ENCODE results near the gene CD209.
"Not testable (repeated sequence)": the region's sequence is repeated elsewhere in the genome, so short reads cannot be mapped to it uniquely, and the experiment has no call there.

The CD209 gene, protein sequence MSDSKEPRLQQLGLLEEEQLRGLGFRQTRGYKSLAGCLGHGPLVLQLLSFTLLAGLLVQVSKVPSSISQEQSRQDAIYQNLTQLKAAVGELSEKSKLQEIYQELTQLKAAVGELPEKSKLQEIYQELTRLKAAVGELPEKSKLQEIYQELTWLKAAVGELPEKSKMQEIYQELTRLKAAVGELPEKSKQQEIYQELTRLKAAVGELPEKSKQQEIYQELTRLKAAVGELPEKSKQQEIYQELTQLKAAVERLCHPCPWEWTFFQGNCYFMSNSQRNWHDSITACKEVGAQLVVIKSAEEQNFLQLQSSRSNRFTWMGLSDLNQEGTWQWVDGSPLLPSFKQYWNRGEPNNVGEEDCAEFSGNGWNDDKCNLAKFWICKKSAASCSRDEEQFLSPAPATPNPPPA

DNA sequence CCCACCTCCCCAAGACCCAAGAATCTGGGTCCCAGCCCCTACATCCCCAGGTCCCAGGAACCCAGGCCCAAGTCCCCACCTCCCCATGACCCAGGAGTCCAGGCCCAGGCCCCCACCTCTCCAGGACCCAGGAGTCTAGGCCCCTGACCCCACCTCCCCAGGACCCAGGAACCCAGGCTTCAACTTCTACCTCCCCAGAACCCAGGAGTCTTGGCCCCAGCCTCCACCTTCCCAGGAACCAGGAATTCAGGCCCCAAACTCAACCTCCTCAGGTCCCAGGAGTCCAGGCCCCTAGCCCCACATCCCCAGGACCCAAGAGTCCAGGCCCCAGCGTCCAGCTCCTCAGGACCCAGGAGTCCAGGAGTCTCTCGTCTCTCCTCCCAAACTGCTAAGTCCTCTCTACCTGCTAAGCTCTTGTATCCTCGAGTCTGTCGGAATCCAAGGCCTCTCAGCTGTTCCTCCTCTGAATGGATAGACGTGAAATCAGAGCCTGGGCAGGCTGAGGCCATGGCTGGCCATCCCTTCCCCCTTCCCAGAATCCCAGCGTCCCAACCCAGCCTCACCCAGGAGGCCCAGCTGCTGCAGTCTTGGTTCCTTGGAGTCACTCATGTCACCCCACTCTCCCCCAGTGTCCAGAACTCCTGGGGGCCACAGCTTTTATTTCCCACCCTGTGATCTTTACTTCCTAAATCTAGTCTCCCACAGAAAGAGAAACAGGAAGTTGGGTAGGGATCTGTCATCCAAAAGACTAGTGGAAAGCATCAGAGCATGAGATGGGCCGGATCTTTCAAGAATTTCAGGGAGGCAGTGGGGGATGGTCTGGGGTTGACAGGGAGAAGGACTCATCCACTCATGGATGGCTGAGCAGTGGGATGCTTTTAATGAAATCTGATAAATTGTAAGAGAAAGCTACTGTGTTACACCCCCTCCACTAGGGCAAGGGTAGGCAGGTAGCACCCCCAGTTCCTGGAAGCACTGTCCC, at the start of gene CD209:
TSS of gene CD209 (minus strand) at position 632 of the 982 bp plus-strand sequence. CDS start at position 609, 23 bp downstream.
- in situ Hi-C loops (cut with MboI; ENCODE audit: low sequenced_read_pairs) = no loop called here

DNA sequence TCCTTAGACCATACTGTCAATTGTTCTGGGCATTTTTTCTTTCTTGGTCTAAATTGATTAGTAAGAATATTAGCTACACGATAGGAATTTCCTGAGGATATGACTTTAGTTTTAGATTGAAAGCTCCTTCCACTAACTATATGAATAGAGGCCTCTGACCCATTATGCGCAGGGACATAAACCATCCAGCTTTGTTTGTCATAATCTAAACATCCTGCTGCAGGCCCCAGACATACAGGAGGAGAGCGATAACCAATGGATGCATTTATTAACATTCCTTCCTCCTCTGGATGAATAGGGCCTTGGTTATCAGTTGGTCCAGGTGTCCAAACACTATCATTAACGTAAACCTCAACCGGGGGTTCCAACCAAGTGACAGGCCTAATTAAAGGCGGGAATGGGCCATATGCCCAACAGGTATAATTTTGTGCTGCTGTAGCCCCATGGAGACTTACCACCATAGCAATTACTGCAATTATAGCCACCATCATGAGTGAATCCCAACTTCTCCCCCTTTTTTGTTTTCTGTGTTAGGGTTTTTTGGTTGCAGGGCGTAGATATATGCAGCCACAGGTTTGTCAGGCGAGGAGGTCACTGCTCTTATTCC, 48.3 kb upstream of the CD209 start:
- in situ Hi-C loops (cut with MboI; ENCODE audit: low sequenced_read_pairs) = no loop called here

DNA sequence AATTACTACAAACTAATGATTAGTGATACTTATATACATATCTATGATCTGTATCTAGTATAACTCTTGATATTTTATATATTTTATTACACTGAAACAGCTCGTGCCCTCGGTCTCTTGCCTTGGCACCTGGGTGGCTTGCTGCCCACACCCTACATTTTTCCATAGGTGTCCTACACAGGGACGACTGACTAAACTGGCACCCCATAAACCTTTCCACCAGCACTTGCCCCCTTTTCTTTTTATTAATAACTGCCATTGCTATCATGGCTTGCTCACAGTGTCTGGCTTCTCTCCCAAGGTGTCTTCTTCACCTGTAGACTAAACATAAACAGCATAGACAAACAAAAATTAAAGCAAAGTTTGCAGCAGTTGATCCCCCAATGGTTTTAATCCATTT, 46.2 kb upstream of the CD209 start:
- in situ Hi-C loops (cut with MboI; ENCODE audit: low sequenced_read_pairs) = no loop called here

DNA sequence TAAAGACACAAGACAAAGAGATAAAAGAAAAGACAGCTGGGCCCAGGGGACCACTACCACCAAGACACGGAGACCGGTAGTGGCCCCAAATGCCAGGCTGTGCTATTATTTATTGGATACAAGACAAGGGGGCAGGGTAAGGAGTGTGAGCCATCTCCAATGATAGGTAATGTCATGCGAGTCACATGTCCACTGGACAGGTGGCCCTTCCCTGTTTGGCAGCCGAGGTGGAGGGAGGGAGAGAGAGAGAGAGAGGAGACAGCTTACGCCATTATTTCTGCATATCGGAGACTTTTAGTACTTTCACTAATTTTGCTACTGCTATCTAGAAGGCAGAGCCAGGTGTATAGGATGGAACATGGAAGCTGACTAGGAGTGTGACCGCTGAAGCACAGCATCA, 45.4 kb upstream of the CD209 start:
- in situ Hi-C loops (cut with MboI; ENCODE audit: low sequenced_read_pairs) = not testable (repeated sequence)

DNA sequence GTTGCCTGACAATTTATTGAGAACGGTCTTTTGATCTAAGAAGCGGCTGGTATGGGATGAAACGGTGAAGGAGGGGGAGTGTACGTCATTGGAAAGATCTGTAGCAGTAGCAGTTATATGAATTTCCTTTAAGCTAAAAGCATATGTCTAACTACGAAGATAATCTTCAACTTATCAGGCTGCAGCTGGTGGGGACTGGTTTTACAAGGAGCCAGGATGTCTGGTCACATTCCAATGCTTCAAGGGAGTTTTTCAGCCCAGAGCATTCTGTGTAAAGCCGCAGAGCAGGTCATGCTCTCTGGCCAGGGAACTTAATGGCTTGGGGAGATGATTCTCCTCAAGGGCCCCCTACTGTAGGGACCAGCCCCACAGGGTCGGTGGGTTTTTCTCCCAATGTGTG, 44.9 kb upstream of the CD209 start:
- in situ Hi-C loops (cut with MboI; ENCODE audit: low sequenced_read_pairs) = no loop called here

DNA sequence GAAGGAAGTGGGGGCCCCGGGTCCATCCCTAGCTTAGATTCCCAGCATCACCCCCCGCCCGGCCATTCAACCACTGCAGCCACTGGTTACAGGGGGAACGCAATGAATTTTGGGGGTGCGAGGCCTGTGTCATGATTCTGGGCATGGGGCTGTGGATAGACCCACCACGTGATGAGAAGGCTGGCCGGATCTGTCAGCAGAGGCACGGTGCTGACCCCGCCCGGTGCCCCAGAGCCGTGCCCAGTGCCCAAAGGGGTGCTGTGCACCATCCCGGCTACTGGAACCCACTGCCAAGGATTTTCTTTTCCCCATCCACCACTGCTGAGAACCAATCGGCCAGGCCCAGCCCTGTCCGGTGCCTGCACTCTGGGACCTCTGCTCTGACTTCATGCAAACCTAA, 43.1 kb upstream of the CD209 start:
- in situ Hi-C loops (cut with MboI; ENCODE audit: low sequenced_read_pairs) = no loop called here

DNA sequence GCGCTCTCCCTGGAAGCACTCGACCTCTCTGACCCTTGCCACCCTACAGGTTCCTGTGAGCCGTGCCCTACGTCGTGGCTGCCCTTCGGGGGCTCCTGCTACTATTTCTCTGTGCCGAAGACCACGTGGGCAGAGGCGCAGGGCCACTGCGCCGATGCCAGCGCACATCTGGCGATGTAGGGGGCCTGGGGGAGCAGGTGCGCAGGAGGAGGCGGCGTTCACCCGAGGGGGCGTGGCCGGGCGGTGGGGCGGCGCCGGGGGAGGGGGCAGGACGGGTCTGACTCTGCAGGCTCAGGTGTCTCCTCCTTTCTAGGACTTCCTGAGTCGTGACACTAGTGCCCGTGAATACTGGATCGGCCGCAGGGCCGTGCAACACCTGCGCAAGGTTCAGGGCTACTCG, 42.1 kb upstream of the CD209 start:
- in situ Hi-C loops (cut with MboI; ENCODE audit: low sequenced_read_pairs) = no loop called here

DNA sequence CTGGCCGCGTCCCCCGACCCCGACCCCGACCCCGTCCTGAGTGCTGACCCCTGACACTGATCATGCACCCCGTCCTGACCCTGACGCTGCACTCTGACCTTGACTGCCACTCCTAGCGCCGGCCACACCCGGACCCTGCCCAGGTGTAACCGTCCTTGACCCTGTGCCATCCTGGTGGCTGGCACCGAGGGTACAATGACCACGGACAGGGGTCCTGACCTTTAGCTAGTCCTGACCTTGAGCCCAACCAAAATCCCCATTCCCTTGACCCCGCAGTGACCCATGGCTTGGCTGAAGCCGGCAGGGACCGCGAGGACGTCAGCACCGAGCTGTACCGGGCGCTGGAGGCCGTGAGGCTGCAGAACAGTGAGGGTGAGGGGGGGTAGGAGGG, 41.6 kb upstream of the CD209 start:
- in situ Hi-C loops (cut with MboI; ENCODE audit: low sequenced_read_pairs) = no loop called here

DNA sequence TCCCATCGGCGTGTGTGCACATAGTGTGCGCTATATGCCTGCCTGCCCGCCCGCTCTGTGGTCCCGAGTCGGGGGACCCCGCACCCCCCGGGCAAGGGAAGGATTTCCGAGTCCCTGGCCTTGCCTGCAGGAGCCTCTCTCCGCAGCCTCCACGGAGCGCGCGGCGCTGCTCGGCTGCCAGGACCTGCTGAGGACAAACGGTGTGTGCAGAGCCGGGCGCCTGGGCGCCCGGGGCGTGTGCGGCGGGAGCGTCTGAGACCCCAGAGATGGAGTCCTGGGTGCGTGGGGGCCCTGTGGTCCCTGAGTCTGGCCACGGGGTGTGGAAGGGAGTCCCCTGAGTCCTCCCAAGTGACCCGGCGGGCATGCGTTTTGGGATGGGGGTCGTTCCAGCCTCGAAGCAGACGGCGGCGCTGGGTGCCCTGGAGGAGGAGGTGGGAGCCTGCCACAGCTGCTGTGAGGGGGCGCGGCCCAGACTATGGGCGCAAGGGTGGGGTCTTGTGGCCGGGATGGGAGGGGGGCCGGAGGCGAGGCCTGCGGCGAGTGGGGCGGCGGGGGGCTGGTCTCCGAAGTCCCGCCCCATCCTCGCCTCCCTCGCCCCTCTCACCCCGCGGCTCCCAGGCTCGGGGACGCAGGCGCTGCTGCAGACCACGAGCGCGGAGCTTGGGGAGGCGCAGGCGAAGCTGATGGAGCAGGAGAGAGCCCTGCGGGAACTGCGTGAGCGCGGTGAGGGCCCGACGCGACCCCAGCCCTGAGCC, 41.0 kb upstream of the CD209 start:
- in situ Hi-C loops (cut with MboI; ENCODE audit: low sequenced_read_pairs) = no loop called here

DNA sequence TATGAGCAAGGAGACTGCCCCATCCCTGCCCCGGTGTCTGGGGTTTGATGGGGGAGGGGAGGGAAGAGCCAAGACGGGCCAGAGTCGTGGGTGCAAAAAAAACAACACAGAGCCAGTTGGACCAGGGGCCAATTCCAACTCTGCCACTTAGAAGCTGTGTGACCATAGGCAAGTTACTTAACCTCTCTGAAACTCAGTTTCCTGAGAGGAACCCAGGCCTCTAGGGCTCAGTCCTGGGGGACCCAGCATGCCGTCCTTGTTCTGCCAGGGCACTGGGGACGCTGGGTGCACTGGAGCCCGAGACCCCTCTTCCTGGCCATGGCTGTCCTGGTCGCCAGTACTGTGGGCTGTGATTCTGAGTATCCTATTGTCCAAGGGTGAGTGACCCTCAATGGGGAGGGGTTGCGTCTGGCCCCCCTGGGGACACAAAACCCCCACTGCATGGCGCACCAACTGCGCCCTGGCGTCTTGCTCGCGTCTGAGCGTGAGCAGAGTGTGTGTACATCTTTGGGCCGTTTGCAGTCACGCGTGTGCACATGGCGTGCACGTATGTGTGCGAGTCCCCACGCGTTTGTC, 40.4 kb upstream of the CD209 start:
- in situ Hi-C loops (cut with MboI; ENCODE audit: low sequenced_read_pairs) = no loop called here

DNA sequence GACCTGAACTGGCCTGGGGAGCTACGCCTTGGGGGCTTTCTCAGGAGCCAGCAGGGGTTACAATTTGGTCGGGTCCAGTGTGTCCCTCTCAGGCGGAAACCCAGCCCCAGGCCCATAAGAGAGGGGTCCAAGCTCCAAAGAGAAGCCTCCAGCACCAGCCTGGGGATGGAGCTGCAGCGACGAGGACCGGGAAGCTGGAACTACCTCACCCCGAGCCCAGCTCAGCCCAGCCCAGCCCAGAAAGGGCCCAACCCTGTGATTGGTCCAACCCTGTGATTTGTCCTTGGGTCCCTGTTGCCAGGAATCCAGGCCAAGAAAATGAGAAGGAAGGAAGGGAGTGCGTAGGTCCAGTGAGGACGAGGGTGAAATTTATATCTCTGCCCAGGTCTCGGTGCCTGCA, 39.8 kb upstream of the CD209 start:
- in situ Hi-C loops (cut with MboI; ENCODE audit: low sequenced_read_pairs) = no loop called here

DNA sequence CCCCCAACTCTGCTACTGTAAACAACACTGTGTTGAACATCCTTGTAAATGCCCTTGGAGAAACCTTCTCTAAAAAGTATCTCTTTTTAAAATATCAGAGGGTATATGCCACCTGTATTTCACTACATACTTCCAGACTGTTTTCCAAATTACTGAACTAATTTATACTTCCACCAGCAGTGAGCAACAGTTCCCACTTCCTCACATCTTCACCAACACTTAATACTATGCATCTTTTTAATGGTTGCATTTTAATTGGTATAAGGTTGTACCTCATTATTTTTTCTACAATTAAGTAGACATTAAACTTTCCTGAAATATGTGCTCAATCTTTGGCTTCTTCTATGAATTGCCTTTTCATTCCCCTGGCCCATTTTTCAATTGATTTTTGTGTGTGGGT, 37.5 kb upstream of the CD209 start:
- in situ Hi-C loops (cut with MboI; ENCODE audit: low sequenced_read_pairs) = no loop called here

DNA sequence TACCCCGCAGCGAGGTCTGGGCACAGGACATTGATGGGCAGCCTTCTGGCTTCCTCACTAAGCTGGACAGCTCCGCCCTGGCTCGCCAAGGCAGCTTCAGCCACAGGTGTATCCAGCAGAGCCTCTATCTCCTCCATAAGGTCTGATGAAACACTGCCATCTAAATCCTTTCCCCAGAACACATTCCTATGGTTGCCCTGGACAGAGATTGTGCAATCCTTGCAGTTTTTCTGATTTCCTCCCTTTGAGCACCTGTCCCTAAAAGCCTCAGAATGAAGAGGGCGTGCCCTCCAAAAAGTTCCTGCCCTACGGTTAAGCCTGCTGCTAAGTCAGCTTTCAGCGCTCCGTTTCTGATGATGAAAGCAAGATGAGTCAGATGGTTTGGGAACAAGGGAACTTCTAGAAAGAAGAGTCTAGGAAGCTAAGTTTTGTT, 36.7 kb upstream of the CD209 start:
- in situ Hi-C loops (cut with MboI; ENCODE audit: low sequenced_read_pairs) = no loop called here

DNA sequence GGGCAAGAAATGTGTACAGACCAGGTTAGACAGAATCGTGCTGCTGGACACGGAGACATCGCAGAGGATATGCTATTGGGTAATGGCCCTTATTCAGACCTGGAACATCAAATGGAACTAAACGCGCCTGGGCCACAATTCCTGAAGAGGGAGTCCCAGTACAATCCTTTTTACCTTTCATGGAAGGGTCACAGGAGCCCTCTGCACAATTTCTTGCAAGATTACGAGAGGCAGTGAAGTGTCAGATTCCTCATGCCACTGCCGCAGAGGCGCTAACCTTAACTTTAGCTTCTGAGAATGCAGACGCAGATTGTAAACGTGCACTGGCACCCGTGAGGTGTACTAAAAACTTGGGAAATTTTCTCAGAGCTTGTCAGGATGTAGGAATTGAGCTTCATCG, 33.8 kb upstream of the CD209 start:
- in situ Hi-C loops (cut with MboI; ENCODE audit: low sequenced_read_pairs) = no loop called here

DNA sequence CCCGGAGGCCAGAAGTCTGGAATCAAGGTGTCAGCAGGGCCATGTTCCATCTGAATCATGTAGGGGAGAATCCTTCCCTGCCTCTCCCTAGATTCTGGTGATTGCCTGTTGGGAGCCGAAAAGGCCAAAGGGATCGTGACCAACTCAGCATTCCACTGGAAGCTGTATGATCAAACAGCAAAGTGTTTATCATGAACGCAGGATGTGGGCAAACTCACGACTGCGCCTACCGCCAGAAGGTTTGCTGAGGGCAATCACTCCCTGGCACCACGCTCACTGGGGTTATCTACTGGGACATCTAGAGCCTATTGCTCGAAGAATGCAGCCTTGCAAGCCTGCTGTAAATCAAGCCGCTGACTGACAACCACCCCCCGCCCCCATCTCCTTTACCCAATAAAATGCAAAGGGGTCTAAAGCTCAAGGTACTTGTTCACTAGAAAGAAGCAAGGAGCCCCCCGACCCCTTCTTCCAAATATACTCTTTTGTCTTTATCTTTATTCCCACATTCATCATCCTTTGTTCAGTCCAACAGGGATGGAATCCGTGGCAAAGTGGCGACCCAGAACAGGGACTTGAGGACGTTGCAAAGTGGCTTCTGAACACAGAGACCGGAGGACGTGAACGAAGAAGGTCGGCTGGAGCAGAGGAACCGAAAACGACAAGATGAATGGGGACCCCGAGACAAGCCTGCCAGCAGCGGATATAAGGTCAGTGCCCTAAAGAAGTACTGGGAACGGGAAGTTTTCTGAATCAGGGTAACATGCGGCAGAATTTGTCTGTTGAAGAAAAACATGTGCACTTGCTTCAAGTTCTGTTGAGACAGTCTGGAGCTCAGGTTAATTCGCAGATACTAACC, 32.5 kb upstream of the CD209 start:
- in situ Hi-C loops (cut with MboI; ENCODE audit: low sequenced_read_pairs) = no loop called here

DNA sequence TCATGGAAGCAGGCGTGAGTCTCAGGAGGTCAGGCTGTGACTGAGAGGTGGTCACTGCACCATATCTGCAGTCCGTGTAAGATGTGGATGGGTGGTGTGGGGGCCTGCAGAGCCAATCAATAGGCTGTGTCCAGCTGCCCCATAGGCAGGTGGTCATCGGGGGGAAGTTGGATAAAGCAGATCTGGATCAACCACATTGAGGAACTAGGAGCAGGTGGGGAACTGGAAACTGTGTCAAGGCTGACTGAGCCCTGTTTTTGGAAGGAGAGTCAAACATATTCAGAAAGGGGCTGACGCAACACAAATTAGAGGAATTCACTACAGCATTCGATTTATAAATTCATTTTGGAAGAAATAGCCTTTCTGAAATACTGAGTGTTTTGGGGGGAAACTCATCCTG, 30.7 kb upstream of the CD209 start:
- in situ Hi-C loops (cut with MboI; ENCODE audit: low sequenced_read_pairs) = no loop called here

DNA sequence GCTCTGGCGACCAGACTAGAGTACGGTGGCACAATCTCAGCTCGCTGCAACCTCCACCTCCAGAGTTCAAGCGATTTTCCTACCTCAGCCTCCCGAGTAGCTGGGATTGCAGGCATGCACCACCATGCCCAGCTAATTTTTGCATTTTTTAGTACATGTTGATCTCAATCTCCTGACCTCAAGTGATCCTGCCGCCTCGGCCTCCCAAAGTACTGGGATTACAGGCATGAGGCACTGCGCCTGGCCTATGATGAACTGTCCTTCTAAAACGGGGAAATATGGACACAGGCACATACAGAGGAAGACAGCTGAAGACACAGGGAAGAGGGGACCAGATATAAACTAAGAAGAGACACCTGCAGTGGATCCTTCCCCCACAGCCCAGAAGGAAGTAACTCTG, 28.4 kb upstream of the CD209 start:
- in situ Hi-C loops (cut with MboI; ENCODE audit: low sequenced_read_pairs) = no loop called here

DNA sequence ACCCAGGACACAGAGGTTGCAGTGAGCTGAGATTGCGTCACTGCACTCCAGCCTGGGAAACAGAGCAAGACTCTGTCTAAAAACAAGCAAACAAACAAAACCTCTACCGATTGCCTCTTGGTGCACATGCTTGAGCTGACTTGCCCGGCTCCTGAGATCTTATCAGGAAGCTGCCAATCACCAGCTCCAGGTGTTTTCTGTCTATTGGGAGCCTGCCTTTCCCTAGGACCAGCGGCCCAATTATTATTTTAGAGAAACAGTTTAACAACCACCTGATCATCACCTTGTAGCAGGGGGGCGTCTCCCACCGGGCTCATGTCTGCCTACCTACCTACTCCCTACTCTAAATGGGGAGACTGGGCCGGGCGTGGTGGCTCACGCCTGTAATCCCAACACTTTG, 26.5 kb upstream of the CD209 start:
- in situ Hi-C loops (cut with MboI; ENCODE audit: low sequenced_read_pairs) = no loop called here

DNA sequence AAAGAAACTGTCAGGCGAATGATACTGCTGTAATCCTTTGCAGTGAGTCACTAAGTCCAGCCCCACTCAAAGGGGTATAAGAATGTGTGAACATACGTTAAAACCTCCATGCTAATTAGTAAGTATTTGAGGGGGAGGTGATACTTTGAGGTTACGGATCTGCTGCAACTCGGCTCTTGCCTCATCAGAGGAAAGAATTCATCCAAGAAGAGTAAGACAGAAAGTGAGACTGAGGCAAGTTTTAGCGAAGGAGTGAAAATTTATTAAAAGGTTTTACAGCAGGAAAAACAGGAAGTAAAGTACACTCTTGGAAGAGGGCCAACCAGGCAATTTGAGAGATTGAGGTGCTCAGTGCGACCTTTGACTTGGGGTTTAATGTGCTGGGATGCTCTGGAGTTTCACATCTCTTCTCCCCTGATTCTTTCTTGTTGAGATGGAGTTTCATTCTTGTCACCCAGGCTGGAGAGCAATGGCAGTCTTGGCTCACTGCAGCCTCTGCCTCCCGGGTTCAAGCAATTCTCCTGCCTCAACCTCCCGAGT, 25.5 kb upstream of the CD209 start:
- in situ Hi-C loops (cut with MboI; ENCODE audit: low sequenced_read_pairs) = no loop called here
